Measurements from ENCODE around the gene ACOD1. TPM values are rescaled to one million over a fixed set of nuclear protein-coding genes. Genes with fewer than 3 reads are reported as not detected.
A peak's percentile ranks its signal among the peaks of the same experiment; 100 is the strongest.

The ACOD1 gene
- total and polyA plus RNA-seq, 2 of the 13 experiments (the other 11 are each of a cell fraction or from before 2014, with no cell fraction given), result not detected

DNA sequence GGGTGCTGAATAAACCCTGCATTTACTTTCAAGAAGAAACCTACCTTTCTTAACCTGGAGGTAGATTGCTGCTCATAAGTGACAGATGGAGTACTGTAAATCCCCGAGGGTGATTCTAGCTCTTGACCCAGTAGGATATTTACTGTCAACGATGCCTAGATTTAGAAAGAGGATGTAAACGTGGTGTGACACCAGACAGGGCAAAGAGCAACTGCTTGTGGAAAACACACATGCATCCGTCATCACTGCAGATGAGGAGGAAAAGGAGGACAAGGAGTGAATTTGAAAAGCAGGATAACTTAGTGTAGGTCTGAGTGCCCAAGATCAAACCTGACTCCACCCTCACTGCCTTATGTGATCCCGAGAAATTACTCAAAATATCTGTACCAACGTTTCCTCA lies 33.8 kb downstream of the ACOD1 start:
- DNase-seq (ENCODE audit: low spot score), result peak; percentile 18
- peaks cover 35% of the 10 kb centered on the region for H3K4me1 ChIP-seq (ENCODE audit: insufficient read depth, low read length)
- peak overlapping the region; percentile 40 for H3K4me2 ChIP-seq (ENCODE audit: low read depth, low read length)
- POLR2A ChIA-PET, result no interaction called here
- H3K36me3 ChIP-seq (replicated peaks in 1 of 2; ENCODE audit: control insufficient read depth in 1 of 2, insufficient read depth in 2 of 2, low read length in 2 of 2), result no peaks in the 10 kb centered on the region
- no peak overlapping the region for H3K4me3 ChIP-seq (replicated peaks in 1 of 3; ENCODE audit: insufficient read depth in 1 of 3, low read depth in 2 of 3, low read length in 3 of 3)
- BruUV-seq (replicated peaks), result no TSS peak
- WGBS (ENCODE audit: low lambda C conversion rate), result 9% methylated on average over 6 of the region's 6 CpGs
- in situ Hi-C loops (cut with HindIII; ENCODE audit: extremely low pct_ligation_motif_present, low pct_unique_long_range_greater_than_20kb), result no loop called here
- no peak for FAIRE-seq
- H3K27ac ChIP-seq (ENCODE audit: extremely low read length, insufficient read depth, low read length), result no peak overlapping the region
- H4K20me1 ChIP-seq (ENCODE audit: insufficient read depth, low read length), result no peaks in the 10 kb centered on the region
- intact Hi-C loops (cut with micrococcal nuclease; ENCODE audit: unreplicated experiment), result no loop called here
- peak; percentile 54 for ATAC-seq
- H3K79me2 ChIP-seq (ENCODE audit: insufficient read depth, low read length), result no peaks in the 10 kb centered on the region
- H2AFZ ChIP-seq (ENCODE audit: low read length), result no peak overlapping the region
- H3K9me3 ChIP-seq (ENCODE audit: low read length), result no peaks in the 10 kb centered on the region
- no peak overlapping the region for H3K9ac ChIP-seq (ENCODE audit: insufficient read depth, low read depth, low read length)
- CTCF ChIA-PET (ENCODE audit: low intra/inter-chr PET ratio, low total read pairs), result no interaction called here
- peaks cover 0 to 33% of the 10 kb centered on the region in 2 experiments; a peak in 2 of 5 replicates for H3K27me3 ChIP-seq (ENCODE audit: control insufficient read depth in 1 of 2, insufficient read depth in 2 of 2, low read length in 2 of 2)
- TF ChIP-seq, protein P1, sequence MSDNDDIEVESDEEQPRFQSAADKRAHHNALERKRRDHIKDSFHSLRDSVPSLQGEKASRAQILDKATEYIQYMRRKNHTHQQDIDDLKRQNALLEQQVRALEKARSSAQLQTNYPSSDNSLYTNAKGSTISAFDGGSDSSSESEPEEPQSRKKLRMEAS (IDR thresholded peaks at IDR 0.05), result peak; percentile 49; the same call in 1 of the 2 replicates
- TF ChIP-seq HOXA9 (CRISPR knock-in tag; IDR thresholded peaks at IDR 0.05; ENCODE audit: borderline replicate concordance) (no peak), CEBPZ (IDR thresholded peaks at IDR 0.05; ENCODE audit: low read length) (no peak), ARID5B (CRISPR knock-in tag; IDR thresholded peaks at IDR 0.05) (peak; percentile 50), TEAD2 (CRISPR knock-in tag; IDR thresholded peaks at IDR 0.05) (no peak), DMAP1 (CRISPR knock-in tag; IDR thresholded peaks at IDR 0.05) (no peak), FOXA3 (CRISPR knock-in tag; IDR thresholded peaks at IDR 0.05) (peak; percentile 48; the same call in 1 of the 2 replicates), ZNF367 (CRISPR knock-in tag; IDR thresholded peaks at IDR 0.05; ENCODE audit: borderline replicate concordance) (no peak), BRCA1 (CRISPR knock-in tag; IDR thresholded peaks at IDR 0.05) (no peak), JUND (CRISPR knock-in tag; IDR thresholded peaks at IDR 0.05) (no peak), ZNF556 (CRISPR knock-in tag; IDR thresholded peaks at IDR 0.05; ENCODE audit: borderline replicate concordance) (no peak), FOXK1 (CRISPR knock-in tag; IDR thresholded peaks at IDR 0.05; ENCODE audit: borderline replicate concordance, low read depth) (0 out of 2 replicates have a peak, but pooled peaks have one; percentile 20), STAT5B (CRISPR knock-in tag; IDR thresholded peaks at IDR 0.05) (no peak), MEF2D (CRISPR knock-in tag; IDR thresholded peaks at IDR 0.05) (0 out of 2 replicates have a peak, but pooled peaks have one; percentile 43), SPEN (CRISPR knock-in tag; IDR thresholded peaks at IDR 0.05; ENCODE audit: low read depth) (0 out of 2 replicates have a peak, but pooled peaks have one; percentile 28), NR2F2 (IDR thresholded peaks at IDR 0.05; ENCODE audit: borderline replicate concordance, low read depth) (no peak), ISL2 (CRISPR knock-in tag; IDR thresholded peaks at IDR 0.05) (no peak)
- TF ChIP-seq, protein P2, sequence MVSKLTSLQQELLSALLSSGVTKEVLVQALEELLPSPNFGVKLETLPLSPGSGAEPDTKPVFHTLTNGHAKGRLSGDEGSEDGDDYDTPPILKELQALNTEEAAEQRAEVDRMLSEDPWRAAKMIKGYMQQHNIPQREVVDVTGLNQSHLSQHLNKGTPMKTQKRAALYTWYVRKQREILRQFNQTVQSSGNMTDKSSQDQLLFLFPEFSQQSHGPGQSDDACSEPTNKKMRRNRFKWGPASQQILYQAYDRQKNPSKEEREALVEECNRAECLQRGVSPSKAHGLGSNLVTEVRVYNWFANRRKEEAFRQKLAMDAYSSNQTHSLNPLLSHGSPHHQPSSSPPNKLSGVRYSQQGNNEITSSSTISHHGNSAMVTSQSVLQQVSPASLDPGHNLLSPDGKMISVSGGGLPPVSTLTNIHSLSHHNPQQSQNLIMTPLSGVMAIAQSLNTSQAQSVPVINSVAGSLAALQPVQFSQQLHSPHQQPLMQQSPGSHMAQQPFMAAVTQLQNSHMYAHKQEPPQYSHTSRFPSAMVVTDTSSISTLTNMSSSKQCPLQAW (CRISPR knock-in tag; IDR thresholded peaks at IDR 0.05), result no peak
